ENCODE data around the gene TRABD.

DNA sequence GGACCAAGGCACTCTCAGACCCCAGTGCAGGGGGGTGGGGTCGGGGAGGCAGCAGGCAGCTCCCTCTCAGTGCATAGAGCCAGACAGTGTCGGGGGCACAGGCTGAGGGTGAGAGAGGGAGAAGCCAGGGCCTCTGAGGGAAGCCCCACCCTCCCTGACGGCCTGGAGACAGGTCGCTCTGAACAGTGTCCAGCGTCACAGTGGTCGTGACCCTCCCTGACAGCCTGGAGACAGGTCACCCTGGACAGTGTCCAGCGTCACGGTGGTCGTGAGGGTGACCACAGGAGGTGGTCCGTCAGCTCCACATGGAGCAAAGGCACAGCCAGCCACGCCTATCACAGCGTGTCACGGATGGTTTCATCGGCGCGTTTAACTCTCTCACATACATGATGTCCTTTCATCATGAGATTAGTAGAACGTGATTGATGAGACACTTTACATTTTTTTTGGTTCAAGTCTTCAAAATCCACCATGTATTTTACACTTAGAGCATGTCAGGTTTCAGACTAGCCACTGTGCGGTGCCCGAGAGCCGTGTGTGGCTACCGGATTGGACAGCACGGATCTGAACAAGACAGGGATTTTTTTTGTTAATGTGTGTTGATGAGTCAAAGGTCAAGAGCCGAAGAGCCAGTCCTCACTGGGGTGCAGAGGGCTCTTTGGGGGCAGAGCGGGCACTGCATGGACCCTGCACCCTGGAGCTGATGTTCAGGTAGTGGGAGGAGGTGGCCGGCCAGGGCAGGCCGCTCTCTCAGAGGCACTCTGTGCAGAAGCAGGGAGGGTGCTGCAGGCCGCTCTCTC lies 39.1 kb upstream of the TRABD start:
- TF ChIP-seq, protein P1, sequence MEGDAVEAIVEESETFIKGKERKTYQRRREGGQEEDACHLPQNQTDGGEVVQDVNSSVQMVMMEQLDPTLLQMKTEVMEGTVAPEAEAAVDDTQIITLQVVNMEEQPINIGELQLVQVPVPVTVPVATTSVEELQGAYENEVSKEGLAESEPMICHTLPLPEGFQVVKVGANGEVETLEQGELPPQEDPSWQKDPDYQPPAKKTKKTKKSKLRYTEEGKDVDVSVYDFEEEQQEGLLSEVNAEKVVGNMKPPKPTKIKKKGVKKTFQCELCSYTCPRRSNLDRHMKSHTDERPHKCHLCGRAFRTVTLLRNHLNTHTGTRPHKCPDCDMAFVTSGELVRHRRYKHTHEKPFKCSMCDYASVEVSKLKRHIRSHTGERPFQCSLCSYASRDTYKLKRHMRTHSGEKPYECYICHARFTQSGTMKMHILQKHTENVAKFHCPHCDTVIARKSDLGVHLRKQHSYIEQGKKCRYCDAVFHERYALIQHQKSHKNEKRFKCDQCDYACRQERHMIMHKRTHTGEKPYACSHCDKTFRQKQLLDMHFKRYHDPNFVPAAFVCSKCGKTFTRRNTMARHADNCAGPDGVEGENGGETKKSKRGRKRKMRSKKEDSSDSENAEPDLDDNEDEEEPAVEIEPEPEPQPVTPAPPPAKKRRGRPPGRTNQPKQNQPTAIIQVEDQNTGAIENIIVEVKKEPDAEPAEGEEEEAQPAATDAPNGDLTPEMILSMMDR (IDR thresholded peaks at IDR 0.05; ENCODE audit: insufficient read depth, low read depth, low read length), result peak; percentile 82
- no peak for TF ChIP-seq EZH2 (IDR thresholded peaks at IDR 0.05; ENCODE audit: insufficient read depth, low read length)
